Right lobe of liver (tissue), 6 donors: ENCODE data around the gene BBLN. TPM values are rescaled to one million over a fixed set of nuclear protein-coding genes. Genes with fewer than 3 reads are reported as not detected.

Experiments
- ATAC-seq, 4 donors: fragments of 200-7000 bp; cut with Tn5 transposase; one replicate each; pipeline ENCODE4 v1.9.1; 2020; ENCODE audit warnings: mild to moderate bottlenecking in 4 of 4, moderate library complexity in 4 of 4
- DNase-seq, 3 donors: peaks; one replicate each; pipeline ENCODE4 v3.0.0-alpha.2; 2020
- H3K27ac ChIP-seq, 3 donors: fragments of 200-600 bp; one replicate each; pipeline ENCODE4 v1.8.0; 2022
- H3K27me3 ChIP-seq, 2 donors: fragments of 200-600 bp; one replicate each; pipeline ENCODE4 v1.8.0; 2022
- H3K36me3 ChIP-seq, 4 donors: fragments of 200-600 bp; sonication (generic) in 1 of 4; one replicate each; pipeline versions ENCODE4 v1.5.1 to v1.8.0; 2017 to 2022; ENCODE audit warnings: control low read depth in 1 of 4
- H3K4me1 ChIP-seq, 4 donors: fragments of 200-600 bp; sonication (generic) in 1 of 4; one replicate each; pipeline versions ENCODE4 v1.5.1 to v1.8.0; 2017 to 2022; ENCODE audit warnings: control low read depth in 1 of 4
- H3K4me3 ChIP-seq, 3 donors: fragments of 200-600 bp; one replicate each; pipeline ENCODE4 v1.8.0; 2022
- H3K9me3 ChIP-seq, 4 donors: fragments of 200-600 bp; sonication (generic) in 1 of 4; one replicate each; pipeline versions ENCODE4 v1.5.1 to v1.8.0; 2017 to 2022; ENCODE audit warnings: control low read depth in 1 of 4
- CTCF ChIP-seq, 4 donors: fragments of 200-600 bp in 3 of 4; fragments of 450-650 bp in 1 of 4; IDR thresholded peaks; one replicate each; pipeline versions ENCODE4 v1.5.1 to v1.8.0; 2016 to 2022; ENCODE audit warnings: antibody characterized with exemption in 4 of 4, mild to moderate bottlenecking in 2 of 4
- POLR2A ChIP-seq: fragments of 450-650 bp; IDR thresholded peaks from one replicate; pipeline ENCODE4 v1.6.1; 2017; ENCODE audit warnings: antibody characterized with exemption, mild to moderate bottlenecking
- WGBS: methylation state at CpG from one replicate; pipeline ENCODE4 v1.1.6; 2018; ENCODE audit warnings: low coverage, low lambda C conversion rate; ENCODE audit not compliant: insufficient coverage; ENCODE audit errors: missing lambda C conversion rate; 5-methylcytosine and 5-hydroxymethylcytosine counted together
- intact Hi-C, 2 donors: fragments of 100-400 bp; cut with DNase I; formaldehyde crosslinking; loops; one replicate each; pipeline versions ENCODE4 v1.11.2 to v1.14.1; 2022
- total RNA-seq, 6 experiments: library from RNA; depleted of rRNA in 2 of 6; stranded (reverse); fragments of >200 nt in 2 of 6; fragmentation: NEBNext Ultra II Directional in 3 of 6; extraction: Animal tissue kit (Norgen Biotek cat#: 25700) in 3 of 6; gene quantifications; one replicate each; pipeline versions ENCODE4 v1.1.0 to v1.2.4, GENCODE V29; 2016 to 2023
- donor health status: DM: no; HTN: yes; CAD: no.
- donor health status: DM: no; HTN: no; CAD: no.
- donor health status: DM: no; HTN: no; CAD: no.
- donor health status: DM: no; HTN: yes; CAD: no.
- donor health status: DM: no; HTN: yes; CAD: no.

BBLN gene
- total RNA-seq, 6 experiments from 2014 or later = 13.5 to 192 (median 17.7) TPM

- Histone ChIP-seq H3K4me1 (peaks cover 0 to 5% (median 0%) of the 10 kb centered on the region in 4 donors), H3K36me3 (no peaks in the 10 kb centered on the region), H3K27me3 (no peaks in the 10 kb centered on the region), H3K27ac (no peak overlapping the region), H3K9me3 (no peaks in the 10 kb centered on the region), H3K4me3 (no peak overlapping the region)
- DNase-seq (peak in 2 of 3 donors; percentile 27 to 42), ATAC-seq (no peak)
- intact Hi-C loops = no loop called here
- WGBS = 76% methylated on average over 5 of the region's 7 CpGs
- TF ChIP-seq CTCF (IDR thresholded peaks at IDR 0.05) (no peak), POLR2A (no peak)
Observed at GRCh38 chr9:128155736-128156500, 4.1 kb upstream of the BBLN start.

- peaks cover 0 to 5% (median 0%) of the 10 kb centered on the region in 4 donors for H3K4me1 ChIP-seq
- DNase-seq (peak in 1 of 3 donors; percentile 60), ATAC-seq (no peak)
- TF ChIP-seq POLR2A (no peak), CTCF (IDR thresholded peaks at IDR 0.05) (no peak)
- peak overlapping the region in 1 of 3 donors; percentile 33 for H3K27ac ChIP-seq
- H3K9me3 ChIP-seq = no peaks in the 10 kb centered on the region
- H3K27me3 ChIP-seq = no peaks in the 10 kb centered on the region
- H3K4me3 ChIP-seq = peak overlapping the region; percentile 39 to 67 (median 67)
- WGBS = 12% methylated on average over 3 of the region's 11 CpGs
- intact Hi-C loops = no loop called here
- no peaks in the 10 kb centered on the region for H3K36me3 ChIP-seq
Observed at GRCh38 chr9:128159522-128159783, 612 bp upstream of the BBLN start.

DNA sequence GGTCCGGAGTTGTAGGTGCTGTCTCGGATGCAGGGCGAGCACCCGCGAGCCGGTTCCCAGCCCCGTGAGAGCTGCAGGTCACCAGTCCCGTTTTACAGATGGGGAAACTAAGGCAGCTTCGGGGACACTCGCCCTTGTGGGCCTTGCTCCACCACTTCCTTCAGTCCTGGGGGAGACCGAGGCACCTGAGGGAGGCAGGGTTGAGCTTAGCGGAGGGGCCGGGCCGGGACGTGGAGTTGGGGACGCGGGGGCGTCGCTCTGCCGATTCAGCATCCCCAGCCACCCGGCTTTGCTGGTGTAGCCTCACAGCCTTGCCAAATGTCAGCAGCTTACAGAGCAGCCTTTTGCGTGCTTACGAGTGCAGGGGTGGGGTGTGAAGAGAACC, 530 bp downstream of the BBLN start:
- ATAC-seq = peak in 2 of 4 donors; percentile 0 to 1
- no peak overlapping the region for H3K27ac ChIP-seq
- intact Hi-C loops = no loop called here

DNA sequence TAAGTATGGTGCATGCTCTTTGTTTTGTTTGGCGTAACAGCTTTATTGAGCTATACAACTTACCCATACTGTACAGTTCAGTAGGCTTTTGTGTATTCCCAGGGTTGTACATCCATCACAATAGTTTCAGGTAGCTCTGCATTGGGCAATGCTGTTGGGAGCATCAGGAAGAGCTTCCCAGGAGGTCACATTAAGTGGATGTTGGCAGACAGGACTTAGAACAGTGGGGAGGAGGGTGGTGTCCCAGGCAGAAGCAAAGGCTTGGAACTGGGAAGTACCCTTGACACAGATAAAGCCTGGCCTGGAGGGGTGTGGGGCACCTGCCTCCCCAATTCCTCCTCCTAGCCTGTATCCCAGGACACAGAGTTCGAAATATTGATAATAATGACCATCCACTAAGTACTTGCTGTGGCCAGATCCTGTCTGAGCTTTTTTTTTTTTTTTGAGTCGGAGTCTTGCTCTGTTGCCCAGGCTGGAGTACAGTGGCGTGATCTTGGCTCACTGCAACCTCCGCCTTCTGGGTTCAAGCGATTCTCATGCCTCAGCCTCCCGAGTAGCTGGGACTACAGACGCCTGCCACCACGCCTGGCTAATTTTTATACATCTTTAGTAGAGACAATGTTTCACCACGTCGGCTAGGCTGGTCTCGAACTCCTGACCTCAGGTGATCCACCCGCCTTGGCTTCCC, 1.3 kb downstream of the BBLN start:
- Histone ChIP-seq H3K36me3 (peaks cover 0 to 1% (median 0%) of the 10 kb centered on the region in 4 donors), H3K27me3 (no peaks in the 10 kb centered on the region), H3K9me3 (no peaks in the 10 kb centered on the region), H3K27ac (no peak overlapping the region), H3K4me3 (no peak overlapping the region), H3K4me1 (peaks cover 0 to 5% (median 0%) of the 10 kb centered on the region in 4 donors)
- intact Hi-C loops = no loop called here
- ATAC-seq (no peak), DNase-seq (no peak)
- WGBS = 96% methylated on average over 12 of the region's 13 CpGs
- TF ChIP-seq POLR2A = no peak
- TF ChIP-seq CTCF (IDR thresholded peaks at IDR 0.05) = no peak

More for the DNA sequence above, 530 bp downstream of the BBLN start:
- DNase-seq = peak in 1 of 3 donors; percentile 54
- Histone ChIP-seq H3K9me3 (no peaks in the 10 kb centered on the region), H3K36me3 (no peaks in the 10 kb centered on the region), H3K27me3 (no peaks in the 10 kb centered on the region), H3K4me3 (peak overlapping the region; percentile 67 to 80 (median 67)), H3K4me1 (peaks cover 0 to 5% (median 0%) of the 10 kb centered on the region in 4 donors)
- no peak for TF ChIP-seq POLR2A
- TF ChIP-seq CTCF (IDR thresholded peaks at IDR 0.05) = no peak
- under 1% methylated on average over 11 of the region's 23 CpGs for WGBS
